Glutamatergic neuron (in vitro differentiated cells): ENCODE data around the gene NSD1. TPM values are rescaled to one million over a fixed set of nuclear protein-coding genes. Genes with fewer than 3 reads are reported as not detected.

Experiments used
- DNase-seq: peaks from one replicate; pipeline ENCODE4 v3.0.0; 2022
- H3K27ac Mint-ChIP-seq: one replicate; pipeline ENCODE4 v1.8.0; 2020; ENCODE audit warnings: mild to moderate bottlenecking, mixed read lengths, inconsistent platforms; ENCODE audit not compliant: unreplicated experiment
- H3K27me3 Mint-ChIP-seq: one replicate; pipeline ENCODE4 v1.8.0; 2020; ENCODE audit warnings: mild to moderate bottlenecking, moderate library complexity, mixed read lengths, inconsistent platforms; ENCODE audit not compliant: unreplicated experiment
- H3K36me3 Mint-ChIP-seq: one replicate; pipeline ENCODE4 v1.8.0; 2020; ENCODE audit warnings: mild to moderate bottlenecking, mixed read lengths, inconsistent platforms; ENCODE audit not compliant: unreplicated experiment
- H3K4me1 Mint-ChIP-seq: one replicate; pipeline ENCODE4 v1.8.0; 2020; ENCODE audit warnings: mild to moderate bottlenecking, low read depth, mixed read lengths, inconsistent platforms; ENCODE audit not compliant: unreplicated experiment
- H3K4me3 Mint-ChIP-seq: one replicate; pipeline ENCODE4 v1.8.0; 2020; ENCODE audit warnings: mild to moderate bottlenecking, mixed read lengths, inconsistent platforms; ENCODE audit not compliant: unreplicated experiment
- H3K9me3 Mint-ChIP-seq: one replicate; pipeline ENCODE4 v1.8.0; 2020; ENCODE audit warnings: mild to moderate bottlenecking, moderate library complexity, mixed read lengths, inconsistent platforms; ENCODE audit not compliant: unreplicated experiment
- total RNA-seq: library from RNA; stranded (reverse); fragmentation: NEBNext Ultra II Directional; extraction: Animal tissue kit (Norgen Biotek cat#: 25700); gene quantifications from one replicate; pipeline ENCODE4 v1.2.1, GENCODE V29; 2021; ENCODE audit not compliant: unreplicated experiment
- TF ChIP-seq, protein P1 (sequence below): fragments of 200-600 bp; sonication (generic); IDR thresholded peaks from one replicate; pipeline ENCODE4 v1.5.0; 2021; ENCODE audit not compliant: partially characterized antibody, unreplicated experiment

The NSD1 gene
- total RNA-seq, 1 donor from 2014 or later: 151 TPM

- peak; percentile 76 for DNase-seq
- H3K4me1 Mint-ChIP-seq: no peaks in the 10 kb centered on the region
- H3K9me3 Mint-ChIP-seq: peaks cover 6% of the 10 kb centered on the region
- peaks cover 7% of the 10 kb centered on the region for H3K36me3 Mint-ChIP-seq
- peaks cover 2% of the 10 kb centered on the region for H3K27me3 Mint-ChIP-seq
- no peak overlapping the region for H3K4me3 Mint-ChIP-seq
- TF ChIP-seq, protein P1, sequence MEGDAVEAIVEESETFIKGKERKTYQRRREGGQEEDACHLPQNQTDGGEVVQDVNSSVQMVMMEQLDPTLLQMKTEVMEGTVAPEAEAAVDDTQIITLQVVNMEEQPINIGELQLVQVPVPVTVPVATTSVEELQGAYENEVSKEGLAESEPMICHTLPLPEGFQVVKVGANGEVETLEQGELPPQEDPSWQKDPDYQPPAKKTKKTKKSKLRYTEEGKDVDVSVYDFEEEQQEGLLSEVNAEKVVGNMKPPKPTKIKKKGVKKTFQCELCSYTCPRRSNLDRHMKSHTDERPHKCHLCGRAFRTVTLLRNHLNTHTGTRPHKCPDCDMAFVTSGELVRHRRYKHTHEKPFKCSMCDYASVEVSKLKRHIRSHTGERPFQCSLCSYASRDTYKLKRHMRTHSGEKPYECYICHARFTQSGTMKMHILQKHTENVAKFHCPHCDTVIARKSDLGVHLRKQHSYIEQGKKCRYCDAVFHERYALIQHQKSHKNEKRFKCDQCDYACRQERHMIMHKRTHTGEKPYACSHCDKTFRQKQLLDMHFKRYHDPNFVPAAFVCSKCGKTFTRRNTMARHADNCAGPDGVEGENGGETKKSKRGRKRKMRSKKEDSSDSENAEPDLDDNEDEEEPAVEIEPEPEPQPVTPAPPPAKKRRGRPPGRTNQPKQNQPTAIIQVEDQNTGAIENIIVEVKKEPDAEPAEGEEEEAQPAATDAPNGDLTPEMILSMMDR: peak; percentile 94
- H3K27ac Mint-ChIP-seq: no peak overlapping the region
Observed at GRCh38 chr5:177317959-177318377, 184.4 kb downstream of the NSD1 start.

DNA sequence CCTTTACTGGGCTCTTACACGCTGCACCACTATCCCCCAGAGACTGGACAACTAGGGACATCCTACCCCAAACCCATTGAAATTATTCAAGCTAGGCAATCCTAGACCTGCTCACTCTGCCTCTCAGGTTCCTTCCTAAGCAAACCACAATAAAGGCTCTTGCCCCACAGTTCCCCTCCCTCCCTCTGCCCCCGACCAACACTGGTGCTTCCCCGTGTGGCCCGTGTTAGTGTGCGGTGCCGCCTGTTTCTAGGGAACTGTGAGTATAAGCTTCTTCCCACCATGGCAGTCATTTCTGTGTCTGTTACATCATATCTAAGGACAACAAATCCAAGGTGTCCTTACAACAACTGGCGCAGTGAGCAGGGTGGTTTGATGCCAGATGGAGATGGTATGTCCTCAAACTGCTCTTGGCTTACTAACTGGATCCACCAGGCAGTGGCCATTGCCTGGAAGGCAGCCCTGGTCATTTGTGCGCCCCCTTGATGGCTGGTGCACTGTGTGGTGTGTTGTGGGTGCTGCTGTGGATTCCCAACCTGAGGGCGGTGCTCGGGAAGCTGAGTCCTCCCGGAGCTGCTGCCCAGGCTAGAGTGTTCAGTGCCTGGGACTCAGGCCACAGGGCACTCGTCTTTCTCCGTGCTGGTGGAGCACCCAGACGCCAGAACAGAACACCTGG lies 186.5 kb downstream of the NSD1 start:
- peaks cover 5% of the 10 kb centered on the region for H3K9me3 Mint-ChIP-seq
- no peak overlapping the region for H3K27ac Mint-ChIP-seq
- no peak for DNase-seq
- H3K27me3 Mint-ChIP-seq: no peaks in the 10 kb centered on the region
- peaks cover 7% of the 10 kb centered on the region for H3K36me3 Mint-ChIP-seq
- no peaks in the 10 kb centered on the region for H3K4me1 Mint-ChIP-seq
- no peak overlapping the region for H3K4me3 Mint-ChIP-seq
- TF ChIP-seq, protein P1: no peak

DNA sequence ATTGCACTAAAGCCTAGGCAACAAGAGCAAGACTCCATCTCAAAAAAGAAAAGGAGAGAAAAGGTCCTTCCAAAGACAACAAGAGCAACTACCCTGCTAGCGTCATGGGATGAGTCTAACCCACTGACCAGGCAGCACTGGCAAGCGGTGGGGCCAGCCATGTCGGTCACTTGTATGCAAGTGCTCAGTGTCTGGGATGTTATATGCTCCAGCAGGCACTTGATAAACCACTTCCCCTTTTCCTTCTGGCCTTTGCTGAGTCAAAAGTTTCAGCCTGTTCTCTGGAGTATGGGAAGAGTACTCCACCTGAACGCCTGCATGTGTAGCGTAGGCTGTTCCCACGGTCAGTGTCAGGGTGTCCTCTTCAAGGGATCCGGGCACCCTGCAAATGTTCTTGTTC lies 187.3 kb downstream of the NSD1 start:
- DNase-seq: no peak
- Mint-ChIP-seq H3K27ac (no peak overlapping the region), H3K4me3 (no peak overlapping the region), H3K27me3 (no peaks in the 10 kb centered on the region), H3K4me1 (no peaks in the 10 kb centered on the region), H3K9me3 (peaks cover 6% of the 10 kb centered on the region), H3K36me3 (peaks cover 7% of the 10 kb centered on the region)
- TF ChIP-seq, protein P1: no peak

DNA sequence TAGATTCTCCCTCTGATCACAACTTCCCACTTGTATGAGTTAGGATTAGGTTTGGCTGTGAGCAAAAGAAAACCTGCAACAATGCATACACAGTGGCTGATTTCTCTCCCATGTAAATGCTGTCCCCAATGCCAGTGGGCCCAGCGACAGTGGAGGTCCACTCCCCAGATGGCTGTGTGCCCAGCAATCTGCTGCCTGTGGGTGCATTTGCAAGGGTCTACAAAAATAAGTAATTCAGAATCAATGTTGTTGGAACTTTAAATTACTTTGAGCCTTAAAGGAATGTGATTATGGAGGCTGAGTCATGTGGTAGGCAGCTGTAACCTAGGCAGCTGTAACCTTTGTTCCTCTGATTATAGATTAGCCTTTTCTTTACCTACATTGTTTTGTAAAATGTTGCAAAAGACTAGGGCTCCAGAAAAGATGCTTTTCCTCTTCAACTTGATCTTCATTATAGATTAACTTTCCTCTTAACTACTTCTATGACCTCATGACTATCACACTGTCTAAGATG lies 192.4 kb downstream of the NSD1 start:
- peaks cover 3% of the 10 kb centered on the region for H3K36me3 Mint-ChIP-seq
- H3K27me3 Mint-ChIP-seq: peaks cover 4% of the 10 kb centered on the region
- TF ChIP-seq, protein P1: no peak
- H3K4me3 Mint-ChIP-seq: no peak overlapping the region
- peaks cover 4% of the 10 kb centered on the region for H3K9me3 Mint-ChIP-seq
- peaks cover under 1% of the 10 kb centered on the region for H3K4me1 Mint-ChIP-seq
- DNase-seq: no peak
- H3K27ac Mint-ChIP-seq: no peak overlapping the region

GRCh38 chr5:177327539-177328522 lies 194.3 kb downstream of the NSD1 start:
- DNase-seq: no peak
- no peak overlapping the region for H3K4me3 Mint-ChIP-seq
- TF ChIP-seq, protein P1: no peak
- no peaks in the 10 kb centered on the region for H3K36me3 Mint-ChIP-seq
- peaks cover 8% of the 10 kb centered on the region for H3K27me3 Mint-ChIP-seq
- H3K9me3 Mint-ChIP-seq: peaks cover 1% of the 10 kb centered on the region
- H3K4me1 Mint-ChIP-seq: peaks cover 13% of the 10 kb centered on the region
- no peak overlapping the region for H3K27ac Mint-ChIP-seq
